HG02973 (cell line): ENCODE measurements around the gene TBC1D22A.

Experiments used
- ATAC-seq: cut with Tn5 transposase; IDR thresholded peaks from one replicate; pipeline ENCODE4 v1.9.1; 2021; ENCODE audit warnings: moderate library complexity; ENCODE audit not compliant: unreplicated experiment

Gene TBC1D22A

GRCh38 chr22:46794067-46794466 is 31.6 kb downstream of the TBC1D22A start:
- ATAC-seq: no peak

- no peak for ATAC-seq
Measured at GRCh38 chr22:46794491-46794890, 32.0 kb downstream of the TBC1D22A start.

- ATAC-seq: no peak
Measured at GRCh38 chr22:46795140-46795539, 32.7 kb downstream of the TBC1D22A start.

- no peak for ATAC-seq
Measured at GRCh38 chr22:46795845-46796565, 33.6 kb downstream of the TBC1D22A start.

- no peak for ATAC-seq
Measured at GRCh38 chr22:46796566-46797195, 34.2 kb downstream of the TBC1D22A start.

GRCh38 chr22:46797355-46797754 is 34.9 kb downstream of the TBC1D22A start:
- no peak for ATAC-seq

GRCh38 chr22:46798041-46798365 is 35.6 kb downstream of the TBC1D22A start:
- no peak for ATAC-seq

- no peak for ATAC-seq
Measured at GRCh38 chr22:46798366-46799350, 36.2 kb downstream of the TBC1D22A start.

GRCh38 chr22:46799626-46800025 is 37.2 kb downstream of the TBC1D22A start:
- no peak for ATAC-seq

GRCh38 chr22:46800102-46800857 is 37.8 kb downstream of the TBC1D22A start:
- ATAC-seq: no peak

- ATAC-seq: no peak
Measured at GRCh38 chr22:46801331-46801811, 38.9 kb downstream of the TBC1D22A start.

GRCh38 chr22:46801826-46802607 is 39.6 kb downstream of the TBC1D22A start:
- no peak for ATAC-seq

GRCh38 chr22:46802608-46803027 is 40.2 kb downstream of the TBC1D22A start:
- ATAC-seq: no peak

GRCh38 chr22:46803031-46803880 is 40.8 kb downstream of the TBC1D22A start:
- no peak for ATAC-seq

- no peak for ATAC-seq
Measured at GRCh38 chr22:46803936-46804335, 41.5 kb downstream of the TBC1D22A start.

GRCh38 chr22:46806794-46807193 is 44.3 kb downstream of the TBC1D22A start:
- ATAC-seq: no peak

GRCh38 chr22:46807458-46807857 is 45.0 kb downstream of the TBC1D22A start:
- ATAC-seq: no peak

GRCh38 chr22:46809153-46809885 is 46.9 kb downstream of the TBC1D22A start:
- ATAC-seq: no peak
